LNCaP clone FGC (cell line): ENCODE results near the gene MPV17L2.
A peak's percentile ranks its signal among the peaks of the same experiment; 100 is the strongest.
"Not testable (repeated sequence)": the region's sequence is repeated elsewhere in the genome, so short reads cannot be mapped to it uniquely, and the experiment has no call there.

Experiments used
- DNase-seq: peaks from one replicate; pipeline ENCODE4 v3.0.0-alpha.2; 2011; ENCODE audit warnings: low read depth
- H3K4me3 ChIP-seq: 2 replicates; pipeline ENCODE4 v1.5.1; 2011; ENCODE audit warnings: mild to moderate bottlenecking, low read depth, low read length, control low read depth
- CTCF ChIP-seq: IDR thresholded peaks from 2 replicates; pipeline ENCODE4 v1.5.1; 2012; ENCODE audit warnings: mild to moderate bottlenecking; ENCODE audit not compliant: control insufficient read depth, insufficient read depth; ENCODE audit errors: extremely low read depth

The MPV17L2 gene

GRCh38 chr19:18204394-18205199, 11.6 kb downstream of the MPV17L2 start:
- peak overlapping the region; percentile 82 for H3K4me3 ChIP-seq
- no peak for TF ChIP-seq CTCF
- no peak for DNase-seq

GRCh38 chr19:18205200-18205892, 12.3 kb downstream of the MPV17L2 start:
- no peak for DNase-seq
- H3K4me3 ChIP-seq = peak overlapping the region; percentile 82
- TF ChIP-seq CTCF = no peak

GRCh38 chr19:18206018-18206417, 13.0 kb downstream of the MPV17L2 start:
- DNase-seq = no peak
- H3K4me3 ChIP-seq = no peak overlapping the region
- TF ChIP-seq CTCF = no peak

- peak; percentile 67 for TF ChIP-seq CTCF
- H3K4me3 ChIP-seq = no peak overlapping the region
- no peak for DNase-seq
Observed at GRCh38 chr19:18208098-18208951, 15.3 kb downstream of the MPV17L2 start.

GRCh38 chr19:18209912-18210311, 16.9 kb downstream of the MPV17L2 start:
- not testable (repeated sequence) for H3K4me3 ChIP-seq, DNase-seq

GRCh38 chr19:18211683-18212082, 18.7 kb downstream of the MPV17L2 start:
- TF ChIP-seq CTCF = no peak
- DNase-seq = no peak
- H3K4me3 ChIP-seq = no peak overlapping the region

GRCh38 chr19:18214779-18215433, 21.9 kb downstream of the MPV17L2 start:
- DNase-seq = no peak
- no peak for TF ChIP-seq CTCF
- no peak overlapping the region for H3K4me3 ChIP-seq
